ENCODE results near the gene SMIM35.

GRCh38 chr11:118068206-118068944, 18.4 kb downstream of the SMIM35 start:
- TF ChIP-seq ZNF121 (CRISPR knock-in tag; IDR thresholded peaks at IDR 0.05), result no peak
- TF ChIP-seq IRF2 (CRISPR knock-in tag; IDR thresholded peaks at IDR 0.05; ENCODE audit: borderline replicate concordance, low read depth), result no peak
